HCT116 (cell line): ENCODE measurements around the gene ACSL6. TPM values are rescaled to one million over a fixed set of nuclear protein-coding genes. Genes with fewer than 3 reads are reported as not detected.

Experiments
- ATAC-seq: fragments of 200-7000 bp; cut with Tn5 transposase; 2 replicates; pipeline ENCODE4 v1.9.1; 2020; ENCODE audit warnings: mild to moderate bottlenecking, moderate library complexity
- BruUV-seq: library from RNA; stranded (reverse); fragments of 400-500 nt; replicated peaks from 2 replicates; lab custom pipeline; 2021; lab: Mats Ljungman, UMichigan
- CTCF ChIA-PET: fragments of 300-600 bp; sonication (Branson Sonifier 250); formaldehyde crosslinking; loops from one replicate; lab custom pipeline; 2021; ENCODE audit warnings: antibody characterized with exemption; lab: Charles Lee
- POLR2A ChIA-PET: fragments of 300-600, 350-600 bp; sonication (Branson Sonifier 250); formaldehyde crosslinking; loops from one replicate; lab custom pipeline; 2021; ENCODE audit warnings: antibody characterized with exemption; lab: Charles Lee
- RAD21 ChIA-PET, 2 experiments: fragments of 300-600 bp; sonication (Branson Sonifier 250); formaldehyde crosslinking; loops; one replicate each; lab custom pipeline; 2023; ENCODE audit warnings: low total read pairs in 2 of 2; ENCODE audit not compliant: uncharacterized antibody in 2 of 2, unreplicated experiment in 2 of 2, low non-redundant PET in 1 of 2; lab: Charles Lee
- DNase-seq: peaks from one replicate; pipeline ENCODE4 v3.0.0-alpha.2; 2010; ENCODE audit warnings: low read depth, low spot score
- H2AFZ ChIP-seq: fragments of 200-600 bp; shearing (Covaris generic), sonication (generic); 2 replicates; pipeline ENCODE4 v1.6.1; 2017; ENCODE audit warnings: low read depth, mixed run types, mixed read lengths, antibody characterized with exemption, low read length; ENCODE audit not compliant: poor library complexity, severe bottlenecking
- H3K27ac ChIP-seq: 2 replicates; pipeline ENCODE4 v1.5.1; 2012; ENCODE audit warnings: low read depth, low read length
- H3K27me3 ChIP-seq: fragments of 200-600 bp; sonication (generic); 2 replicates; pipeline ENCODE4 v1.6.1; 2016; ENCODE audit warnings: mixed run types, low read length, mixed read lengths; ENCODE audit not compliant: insufficient read depth
- H3K36me3 ChIP-seq, 2 experiments: fragments of 200-500 bp in 1 of 2; fragments of 200-600 bp in 1 of 2; sonication (Bioruptor generic) in 1 of 2; sonication (generic) in 1 of 2; 2 replicates each; pipeline versions ENCODE4 v1.5.1 to v1.6.1; 2014 to 2016; ENCODE audit warnings: low read length in 2 of 2, inconsistent platforms in 1 of 2, mixed read lengths in 1 of 2, mixed run types in 1 of 2; ENCODE audit not compliant: insufficient read depth in 2 of 2, control insufficient read depth in 1 of 2
- H3K4me1 ChIP-seq, 2 experiments: fragments of 200-600 bp in 1 of 2; sonication (generic) in 1 of 2; 2 replicates each; pipeline versions ENCODE4 v1.5.1 to v1.6.1; 2012 to 2017; ENCODE audit warnings: low read length in 2 of 2, inconsistent platforms in 1 of 2, mild to moderate bottlenecking in 1 of 2, mixed read lengths in 1 of 2, mixed run types in 1 of 2, moderate library complexity in 1 of 2; ENCODE audit not compliant: insufficient read depth in 2 of 2, control insufficient read depth in 1 of 2
- H3K4me2 ChIP-seq: fragments of 200-600 bp; sonication (generic); 2 replicates; pipeline ENCODE4 v1.6.1; 2017; ENCODE audit warnings: mixed run types, low read length, mixed read lengths
- H3K4me3 ChIP-seq, 2 experiments: fragments of 200-600 bp in 1 of 2; sonication (generic) in 1 of 2; replicated peaks in 1 of 2; 2 replicates each; pipeline ENCODE4 v1.5.1; 2011 to 2016; ENCODE audit warnings: low read length in 2 of 2, control low read depth in 1 of 2, low read depth in 1 of 2, mild to moderate bottlenecking in 1 of 2, mixed read lengths in 1 of 2, mixed run types in 1 of 2
- H3K79me2 ChIP-seq: fragments of 200-600 bp; sonication (generic); 2 replicates; pipeline ENCODE4 v1.6.1; 2017; ENCODE audit warnings: mild to moderate bottlenecking, mixed run types, low read length, moderate library complexity, mixed read lengths; ENCODE audit not compliant: insufficient read depth
- H3K9ac ChIP-seq: fragments of 200-600 bp; sonication (generic); 2 replicates; pipeline ENCODE4 v1.6.1; 2016; ENCODE audit warnings: low read length, mixed read lengths
- H3K9me2 ChIP-seq: fragments of 200-600 bp; sonication (generic), shearing (Covaris generic); 2 replicates; pipeline ENCODE4 v1.6.1; 2017; ENCODE audit warnings: mixed run types, mild to moderate bottlenecking, moderate library complexity; ENCODE audit not compliant: insufficient read depth
- H3K9me3 ChIP-seq, 2 experiments: fragments of 200-500 bp in 1 of 2; fragments of 200-600 bp in 1 of 2; sonication (Bioruptor generic) in 1 of 2; sonication (generic) in 1 of 2; 2 replicates each; pipeline ENCODE4 v1.6.1; 2014 to 2017; ENCODE audit warnings: low read length in 2 of 2, mixed read lengths in 2 of 2, inconsistent platforms in 1 of 2, low read depth in 1 of 2, mild to moderate bottlenecking in 1 of 2, mixed run types in 1 of 2, moderate library complexity in 1 of 2; ENCODE audit not compliant: control insufficient read depth in 1 of 2, insufficient read depth in 1 of 2
- H4K20me1 ChIP-seq: fragments of 200-600 bp; sonication (generic), shearing (Covaris generic); 2 replicates; pipeline ENCODE4 v1.6.1; 2017; ENCODE audit warnings: mixed run types, mild to moderate bottlenecking, moderate library complexity; ENCODE audit not compliant: insufficient read depth
- CEBPB ChIP-seq: IDR thresholded peaks from 2 replicates; pipeline ENCODE4 v1.6.1; 2012; ENCODE audit warnings: low read depth
- EZH2phosphoT487 ChIP-seq: fragments of 200-600 bp; IDR thresholded peaks from 2 replicates; pipeline ENCODE4 v1.6.1; 2018; ENCODE audit warnings: antibody characterized with exemption, borderline replicate concordance
- FOSL1 ChIP-seq: IDR thresholded peaks from 2 replicates; pipeline ENCODE4 v1.6.1; 2012; ENCODE audit warnings: low read depth
- POLR2A ChIP-seq: IDR thresholded peaks from 2 replicates; pipeline ENCODE4 v1.7.0; 2011; ENCODE audit warnings: borderline replicate concordance; ENCODE audit not compliant: insufficient read depth, insufficient read length; ENCODE audit errors: extremely low read depth
- SIN3A ChIP-seq: IDR thresholded peaks from 2 replicates; pipeline ENCODE4 v1.6.1; 2012; ENCODE audit warnings: low read depth
- ZBTB33 ChIP-seq: IDR thresholded peaks from 2 replicates; pipeline ENCODE4 v1.6.1; 2011; ENCODE audit warnings: mild to moderate bottlenecking, low read length, moderate library complexity; ENCODE audit not compliant: insufficient replicate concordance; ENCODE audit errors: extremely low read depth
- intact Hi-C: fragments of 100-400 bp; cut with micrococcal nuclease; formaldehyde crosslinking; loops from 2 replicates; pipeline ENCODE4 v1.10.0; 2022
- total RNA-seq: library from RNA; stranded (reverse); gene quantifications from one replicate; pipeline ENCODE4 v1.2.1, GENCODE V29; 2021; ENCODE audit not compliant: unreplicated experiment

Gene ACSL6
- total RNA-seq, 1 experiment from 2014 or later: 2.3 TPM

- no peak for TF ChIP-seq ZBTB33
- no peak for TF ChIP-seq SIN3A
- TF ChIP-seq FOSL1: no peak
- no peak for TF ChIP-seq POLR2A
- TF ChIP-seq, all 23 proteins: peak for 2
Observed at GRCh38 chr5:132007399-132008162, 3.9 kb downstream of the ACSL6 start (continued).

- no TSS peak for BruUV-seq
- Histone ChIP-seq H2AFZ (no peak overlapping the region), H3K9ac (no peak overlapping the region), H3K36me3 (no peaks in the 10 kb centered on the region), H3K9me2 (no peaks in the 10 kb centered on the region), H3K4me3 (no peak overlapping the region), H3K4me2 (no peak overlapping the region), H3K79me2 (no peaks in the 10 kb centered on the region), H3K27ac (no peak overlapping the region), H3K9me3 (no peaks in the 10 kb centered on the region), H3K4me1 (peaks cover 8 to 13% of the 10 kb centered on the region in 2 experiments; a peak in 3 of 4 replicates), H3K27me3 (no peaks in the 10 kb centered on the region), H4K20me1 (no peaks in the 10 kb centered on the region)
- RAD21 ChIA-PET: interaction anchor here in 1 of 2 experiments (1.5 to 1.7 kb wide), 2 partner anchors 196 to 417 kb away, joined by 4 read pairs; no protein-coding TSS in a partner anchor
- TF ChIP-seq ZBTB33 (no peak), CEBPB (no peak), EZH2phosphoT487 (no peak)
- ATAC-seq (no peak), DNase-seq (no peak)
- POLR2A ChIA-PET: no interaction called here
- CTCF ChIA-PET: interaction anchor here (0.9 to 4.9 kb wide), 6 partner anchors 9 to 583 kb away, joined by 4 to 70 read pairs (median 12); no protein-coding TSS in a partner anchor
- intact Hi-C loops: loop anchor here (1.0 kb wide), 1 partner anchor 195 kb away; no protein-coding TSS in a partner anchor
Observed at GRCh38 chr5:132006331-132007120, 4.9 kb downstream of the ACSL6 start.
